Endothelial cell of coronary artery (primary cell): ENCODE data around the gene TSPAN18. TPM values are rescaled to one million over a fixed set of nuclear protein-coding genes. Genes with fewer than 3 reads are reported as not detected.

ENCODE experiments used
- total RNA-seq: library from RNA; depleted of rRNA; stranded (reverse); fragments of >200 nt; gene quantifications from 2 replicates; pipeline ENCODE4 v1.2.3, GENCODE V29; 2014

The TSPAN18 gene
- total RNA-seq: 16.3 and 21.2 TPM in 2 replicates

GRCh38 chr11:44726283-44727113 lies at the start of gene TSPAN18:
TSPAN18 (plus strand) TSS chr11:44726962; CDS start chr11:44906417, 179,455 bp downstream.

GRCh38 chr11:44950625-44951476 lies 224.1 kb downstream of the TSPAN18 start, which contains the start of gene TP53I11:
TP53I11 (minus strand) TSS chr11:44950883; CDS start chr11:44938335, 12,548 bp downstream.

Other genes with a start within 250 kb of the TSPAN18 start
- gene CD82, start 161.3 kb upstream of the TSPAN18 start, total RNA-seq: 23.8 and 27.2 TPM in 2 replicates
- gene TP53I11, start 223.9 kb downstream of the TSPAN18 start, total RNA-seq: 25.2 and 28.9 TPM in 2 replicates